ENCODE data around the gene CHST15. TPM values are rescaled to one million over a fixed set of nuclear protein-coding genes. Genes with fewer than 3 reads are reported as not detected.

The CHST15 gene
- total and polyA plus RNA-seq, 2 of the 4 experiments (the other 2 are of a cell fraction) = 0.14 to 0.18 TPM

- no peak overlapping the region for H2BK5ac ChIP-seq (ENCODE audit: low read depth, low read length, poor library complexity, severe bottlenecking)
- intact Hi-C loops (cut with micrococcal nuclease) = no loop called here
- CTCF ChIA-PET = no interaction called here
Measured at GRCh38 chr10:124119216-124119615, 25.8 kb upstream of the CHST15 start.

More at GRCh38 chr10:124119216-124119615, 25.8 kb upstream of the CHST15 start:
- no peak overlapping the region for H2AK5ac ChIP-seq (ENCODE audit: low read depth, low read length)
- DNase-seq = no peak
- H3K4me2 ChIP-seq (ENCODE audit: low read depth, low read length) = no peak overlapping the region
- H3K4me1 ChIP-seq (ENCODE audit: control insufficient read depth, insufficient read depth, low read length) = no peaks in the 10 kb centered on the region
- no peak overlapping the region for H2AFZ ChIP-seq (replicated peaks; ENCODE audit: low read length, poor library complexity)
- H2BK120ac ChIP-seq (ENCODE audit: low read depth, low read length) = no peak overlapping the region
- dilution Hi-C loops (cut with HindIII; ENCODE audit: low sequenced_read_pairs, unreplicated experiment) (no loop called here), in situ Hi-C loops (cut with MboI; ENCODE audit: low sequenced_read_pairs) (no loop called here)
- H3K9ac ChIP-seq (ENCODE audit: low read depth, low read length) = no peak overlapping the region
- no peaks in the 10 kb centered on the region for H3K36me3 ChIP-seq (ENCODE audit: control insufficient read depth, insufficient read depth, low read length)
- H2AK9ac ChIP-seq (replicated peaks; ENCODE audit: low read depth, low read length, poor library complexity) = no peak overlapping the region
- no peak overlapping the region for H4K8ac ChIP-seq (ENCODE audit: low read depth in 2 of 2, low read length in 2 of 2)
- H4K5ac ChIP-seq (ENCODE audit: low read depth, low read length) = no peak overlapping the region
- H3K27ac ChIP-seq (ENCODE audit: insufficient read depth, low read length) = no peak overlapping the region
- no peak overlapping the region for H2BK20ac ChIP-seq (ENCODE audit: low read depth, low read length)
- H3K23ac ChIP-seq (ENCODE audit: low read depth, low read length) = no peak overlapping the region
- H3K14ac ChIP-seq (replicated peaks; ENCODE audit: low read depth, low read length) = no peak overlapping the region
- no peaks in the 10 kb centered on the region; the same call in 1 of the 2 replicates for H3K27me3 ChIP-seq (ENCODE audit: control insufficient read depth, insufficient read depth, low read length)
- H3K4ac ChIP-seq (ENCODE audit: low read depth, low read length) = no peak overlapping the region
- H3K9me3 ChIP-seq (ENCODE audit: control insufficient read depth, insufficient read depth, low read length) = peaks cover 4% of the 10 kb centered on the region
- H3K79me1 ChIP-seq (ENCODE audit: low read depth in 1 of 2, low read length in 2 of 2) = no peaks in the 10 kb centered on the region
- H3K56ac ChIP-seq (ENCODE audit: extremely low read depth, insufficient read depth, low read length) = no peak overlapping the region
- 20% methylated on average over 1 of the region's 4 CpGs; no CpG with 5 or more reads in 1 of the 2 experiments for whole genome bisulfite sequencing, 2 experiments (ENCODE audit: extremely low coverage in 2 of 2, insufficient read length in 1 of 2)
- H3K4me3 ChIP-seq (ENCODE audit: insufficient read depth, low read depth, low read length) = no peak overlapping the region
- H2BK15ac ChIP-seq (ENCODE audit: low read depth, low read length) = no peak overlapping the region
- no peak overlapping the region for H4K91ac ChIP-seq (ENCODE audit: insufficient read depth, low read depth, low read length)
- H3K9me1 ChIP-seq (ENCODE audit: insufficient read depth, low read length) = no peaks in the 10 kb centered on the region
- H4K20me1 ChIP-seq (ENCODE audit: insufficient read depth, low read length) = no peaks in the 10 kb centered on the region
- BruUV-seq (replicated peaks) = no TSS peak
- ATAC-seq (ENCODE audit: low read depth) = no peak
- POLR2A ChIA-PET (ENCODE audit: unreplicated experiment) = no interaction called here
- TF ChIP-seq SMC3 (IDR thresholded peaks at IDR 0.05; ENCODE audit: low read depth, low read length) (no peak), POLR2A (IDR thresholded peaks at IDR 0.05; ENCODE audit: low read depth, low read length) (no peak), MAZ (IDR thresholded peaks at IDR 0.05; ENCODE audit: borderline replicate concordance, low read depth, low read length) (no peak)
- no peak overlapping the region for H3K18ac ChIP-seq (ENCODE audit: low read depth, low read length)

Data from IMR-90 (cell line).